GM19025 (cell line): ENCODE results near the gene GIPR.
"Not testable (repeated sequence)": the region's sequence is repeated elsewhere in the genome, so short reads cannot be mapped to it uniquely, and the experiment has no call there.

ENCODE experiments used
- ATAC-seq: cut with Tn5 transposase; IDR thresholded peaks from one replicate; pipeline ENCODE4 v1.9.1; 2021; ENCODE audit warnings: mild to moderate bottlenecking, low read depth, moderate library complexity; ENCODE audit not compliant: unreplicated experiment

GIPR gene

GRCh38 chr19:45667620-45668341 is at the start of gene GIPR:
TSS of gene GIPR (plus strand) at chr19:45668221. CDS start at chr19:45669521, 1,300 bp downstream.
- ATAC-seq, result no peak

- no peak for ATAC-seq
Observed at GRCh38 chr19:45621389-45621788, 46.6 kb upstream of the GIPR start.

GRCh38 chr19:45621976-45622503 is 46.0 kb upstream of the GIPR start:
- no peak for ATAC-seq

GRCh38 chr19:45623984-45624383 is 44.0 kb upstream of the GIPR start:
- ATAC-seq, result no peak

- ATAC-seq, result not testable (repeated sequence)
Observed at GRCh38 chr19:45628219-45628618, 39.8 kb upstream of the GIPR start.

GRCh38 chr19:45629704-45630103 is 38.3 kb upstream of the GIPR start:
- ATAC-seq, result no peak

- no peak for ATAC-seq
Observed at GRCh38 chr19:45630463-45630862, 37.6 kb upstream of the GIPR start.

GRCh38 chr19:45632468-45633196 is 35.4 kb upstream of the GIPR start:
- no peak for ATAC-seq

GRCh38 chr19:45636275-45636674 is 31.7 kb upstream of the GIPR start:
- no peak for ATAC-seq

GRCh38 chr19:45636902-45637301 is 31.1 kb upstream of the GIPR start:
- ATAC-seq, result no peak

GRCh38 chr19:45637890-45638667 is 29.9 kb upstream of the GIPR start:
- ATAC-seq, result no peak

- no peak for ATAC-seq
Observed at GRCh38 chr19:45638930-45639729, 28.9 kb upstream of the GIPR start, which contains the start of gene EML2. TSS of gene EML2 (minus strand) at chr19:45639397. CDS start at chr19:45639376, 21 bp downstream.

GRCh38 chr19:45640849-45641273 is 27.2 kb upstream of the GIPR start:
- no peak for ATAC-seq

- peak; percentile 42 for ATAC-seq
Observed at GRCh38 chr19:45641274-45642105, 26.5 kb upstream of the GIPR start.

- no peak for ATAC-seq
Observed at GRCh38 chr19:45643024-45643926, 24.7 kb upstream of the GIPR start.

- no peak for ATAC-seq
Observed at GRCh38 chr19:45643927-45644771, 23.9 kb upstream of the GIPR start.

- ATAC-seq, result no peak
Observed at GRCh38 chr19:45645068-45645630, 22.9 kb upstream of the GIPR start.
